Measurements from ENCODE around the gene PIK3CB.

Gene PIK3CB

GRCh38 chr3:138834596-138835396 is at the start of gene PIK3CB:
PIK3CB (minus strand) TSS chr3:138834928; CDS start chr3:138759343, 75,585 bp downstream.
- H3K4me3 ChIP-seq (ENCODE audit: low read length): peak within 1 kb of the TSS; percentile 83
- DNase-seq (ENCODE audit: low read depth): no peak
- no peak for TF ChIP-seq CTCF (conservative IDR thresholded peaks at IDR 0.05; ENCODE audit: low read depth, low read length)

GRCh38 chr3:138881233-138881632 is 46.5 kb upstream of the PIK3CB start:
- no peak overlapping the region for H3K4me3 ChIP-seq (ENCODE audit: low read length)
- DNase-seq (ENCODE audit: low read depth): no peak
- no peak for TF ChIP-seq CTCF (conservative IDR thresholded peaks at IDR 0.05; ENCODE audit: low read depth, low read length)

- no peak for TF ChIP-seq CTCF (conservative IDR thresholded peaks at IDR 0.05; ENCODE audit: low read depth, low read length)
- DNase-seq (ENCODE audit: low read depth): no peak
Measured at GRCh38 chr3:138879541-138880380, 45.0 kb upstream of the PIK3CB start.

GRCh38 chr3:138877226-138877625 is 42.5 kb upstream of the PIK3CB start:
- DNase-seq (ENCODE audit: low read depth): no peak
- TF ChIP-seq CTCF (conservative IDR thresholded peaks at IDR 0.05; ENCODE audit: low read depth, low read length): no peak
- no peak overlapping the region for H3K4me3 ChIP-seq (ENCODE audit: low read length)

More at GRCh38 chr3:138879541-138880380, 45.0 kb upstream of the PIK3CB start:
- H3K4me3 ChIP-seq (ENCODE audit: low read length): no peak overlapping the region

- TF ChIP-seq CTCF (conservative IDR thresholded peaks at IDR 0.05; ENCODE audit: low read depth, low read length): no peak
- no peak overlapping the region for H3K4me3 ChIP-seq (ENCODE audit: low read length)
- DNase-seq (ENCODE audit: low read depth): no peak
Measured at GRCh38 chr3:138875754-138876664, 41.3 kb upstream of the PIK3CB start.

GRCh38 chr3:138875096-138875753 is 40.5 kb upstream of the PIK3CB start:
- no peak for TF ChIP-seq CTCF (conservative IDR thresholded peaks at IDR 0.05; ENCODE audit: low read depth, low read length)
- no peak overlapping the region for H3K4me3 ChIP-seq (ENCODE audit: low read length)
- no peak for DNase-seq (ENCODE audit: low read depth)
